ENCODE results near the gene HOXB9.

- TF ChIP-seq POLR2A (IDR thresholded peaks at IDR 0.05): no peak
- TF ChIP-seq, protein P1, sequence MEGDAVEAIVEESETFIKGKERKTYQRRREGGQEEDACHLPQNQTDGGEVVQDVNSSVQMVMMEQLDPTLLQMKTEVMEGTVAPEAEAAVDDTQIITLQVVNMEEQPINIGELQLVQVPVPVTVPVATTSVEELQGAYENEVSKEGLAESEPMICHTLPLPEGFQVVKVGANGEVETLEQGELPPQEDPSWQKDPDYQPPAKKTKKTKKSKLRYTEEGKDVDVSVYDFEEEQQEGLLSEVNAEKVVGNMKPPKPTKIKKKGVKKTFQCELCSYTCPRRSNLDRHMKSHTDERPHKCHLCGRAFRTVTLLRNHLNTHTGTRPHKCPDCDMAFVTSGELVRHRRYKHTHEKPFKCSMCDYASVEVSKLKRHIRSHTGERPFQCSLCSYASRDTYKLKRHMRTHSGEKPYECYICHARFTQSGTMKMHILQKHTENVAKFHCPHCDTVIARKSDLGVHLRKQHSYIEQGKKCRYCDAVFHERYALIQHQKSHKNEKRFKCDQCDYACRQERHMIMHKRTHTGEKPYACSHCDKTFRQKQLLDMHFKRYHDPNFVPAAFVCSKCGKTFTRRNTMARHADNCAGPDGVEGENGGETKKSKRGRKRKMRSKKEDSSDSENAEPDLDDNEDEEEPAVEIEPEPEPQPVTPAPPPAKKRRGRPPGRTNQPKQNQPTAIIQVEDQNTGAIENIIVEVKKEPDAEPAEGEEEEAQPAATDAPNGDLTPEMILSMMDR (IDR thresholded peaks at IDR 0.05 in 4 of 5, conservative IDR thresholded peaks at IDR 0.05 in 1 of 5): no peak
Measured at GRCh38 chr17:48575066-48575582, 51.0 kb downstream of the HOXB9 start.

Data from gastrocnemius medialis (tissue), 4 donors.